HepG2 (cell line): Measurements from ENCODE around the gene NAIF1. TPM values are rescaled to one million over a fixed set of nuclear protein-coding genes. Genes with fewer than 3 reads are reported as not detected.

ENCODE experiments used
- AGO2 ChIP-seq: fragments of 200-400 bp; formaldehyde crosslinking; optimal IDR thresholded peaks from 2 replicates; pipeline ENCODE3; 2017; ENCODE audit warnings: mild to moderate bottlenecking, low read depth, low read length, moderate library complexity
- E2F1 ChIP-seq: sonication (generic); formaldehyde crosslinking; IDR thresholded peaks from 2 replicates; pipeline ENCODE4 v1.5.0; 2020; ENCODE audit warnings: missing genetic modification reagents
- PCBP1 ChIP-seq: fragments of 200-400 bp; formaldehyde crosslinking; IDR thresholded peaks from 2 replicates; pipeline ENCODE4 v1.6.1; 2017; ENCODE audit warnings: mild to moderate bottlenecking, low read depth, low read length, borderline replicate concordance
- RERE ChIP-seq: IDR thresholded peaks from 2 replicates; pipeline ENCODE4 v1.6.1; 2016; ENCODE audit warnings: low read depth, missing genetic modification reagents, missing compliant biosample characterization
- WIZ ChIP-seq: sonication (generic); formaldehyde crosslinking; IDR thresholded peaks from 2 replicates; pipeline ENCODE4 v1.5.1; 2020; ENCODE audit warnings: mild to moderate bottlenecking, missing genetic modification reagents
- ZNF576 ChIP-seq: sonication (generic); formaldehyde crosslinking; IDR thresholded peaks from 2 replicates; pipeline ENCODE4 v1.4.0; 2020; ENCODE audit warnings: mild to moderate bottlenecking, missing genetic modification reagents
- ZNF724P ChIP-seq: sonication (generic); formaldehyde crosslinking; IDR thresholded peaks from 2 replicates; pipeline ENCODE4 v1.8.0; 2022; ENCODE audit warnings: missing genetic modification reagents, borderline replicate concordance
- ZZZ3 ChIP-seq: sonication (generic); formaldehyde crosslinking; IDR thresholded peaks from 2 replicates; pipeline ENCODE4 v1.4.0; 2020; ENCODE audit warnings: missing genetic modification reagents, mild to moderate bottlenecking, borderline replicate concordance
- polyA plus RNA-seq, 8 experiments: library from polyadenylated mRNA; depleted of rRNA in 3 of 8; stranded (reverse) in 7 of 8; unstranded in 1 of 8; fragments of >200 nt; fragmentation: Illumina TruSeq in 4 of 8; extraction: Trizol in 4 of 8; gene quantifications; 2 replicates each; pipeline versions ENCODE4 v1.2.1 to v1.2.3, GENCODE V29; 2011 to 2016; ENCODE audit warnings: low read depth in 4 of 8, missing spikeins in 1 of 8, mixed read lengths in 1 of 8; ENCODE audit not compliant: insufficient read depth in 1 of 8
- total RNA-seq, 5 experiments: library from RNA; depleted of rRNA; stranded (reverse); fragments of >200 nt; fragmentation: Illumina TruSeq; extraction: Trizol; gene quantifications; 2 replicates each; pipeline ENCODE4 v1.2.3, GENCODE V29; 2016; ENCODE audit warnings: low read depth in 1 of 5

NAIF1 gene
- total and polyA plus RNA-seq, 2 of the 13 experiments (the other 11 are each of a cell fraction or from before 2014, with no cell fraction given), result 6.0 to 6.9 TPM

- TF ChIP-seq RERE (CRISPR knock-in tag), result no peak
- no peak for TF ChIP-seq E2F1
- TF ChIP-seq ZNF724P (CRISPR knock-in tag), result no peak
- no peak for TF ChIP-seq PCBP1
- TF ChIP-seq ZNF576 (CRISPR knock-in tag), result 0 out of 2 replicates have a peak, but pooled peaks have one; percentile 51
- TF ChIP-seq AGO2, result peak; percentile 60
- TF ChIP-seq WIZ (CRISPR knock-in tag), result no peak
- TF ChIP-seq ZZZ3 (CRISPR knock-in tag), result no peak
Measured at GRCh38 chr9:128107468-128108268, 40.5 kb upstream of the NAIF1 start (continued).
